B cell (primary cell): Measurements from ENCODE around the gene HSD17B1. TPM values are rescaled to one million over a fixed set of nuclear protein-coding genes. Genes with fewer than 3 reads are reported as not detected.

ENCODE experiments used
- ATAC-seq: fragments of 200-7000 bp; cut with Tn5 transposase; one replicate; pipeline ENCODE4 v1.10.0; 2021; ENCODE audit warnings: low read depth, mild to moderate bottlenecking, moderate number of reproducible peaks, moderate library complexity
- CTCF ChIA-PET: fragments of 350-600 bp; sonication (Branson Sonifier 250); formaldehyde crosslinking; loops from one replicate; lab custom pipeline; 2021; ENCODE audit warnings: antibody characterized with exemption, inconsistent platforms; lab: Charles Lee
- POLR2A ChIA-PET: fragments of 350-600 bp; sonication (Branson Sonifier 250); formaldehyde crosslinking; loops from one replicate; lab custom pipeline; 2021; ENCODE audit warnings: antibody characterized with exemption; lab: Charles Lee
- DNase-seq: peaks from one replicate; pipeline ENCODE4 v3.0.0; 2013
- H2AFZ ChIP-seq: 2 replicates; pipeline ENCODE4 v1.6.1; 2012; ENCODE audit warnings: mild to moderate bottlenecking, low read depth, low read length; ENCODE audit not compliant: insufficient read depth, poor library complexity, severe bottlenecking
- H3K27ac ChIP-seq, 2 donors: 1 replicate in 1 of 2; 2 replicates in 1 of 2; pipeline ENCODE4 v1.5.1; 2012 to 2013; ENCODE audit warnings: low read length in 2 of 2, mild to moderate bottlenecking in 2 of 2, moderate library complexity in 1 of 2
- H3K27me3 ChIP-seq, 4 experiments: fragments of 200-600 bp in 1 of 4; sonication (generic) in 1 of 4; replicated peaks in 1 of 4; 1 replicate in 2 of 4; 2 replicates in 2 of 4; pipeline versions ENCODE4 v1.6.1 to v1.7.0; 2013 to 2016; ENCODE audit warnings: low read length in 3 of 4, mild to moderate bottlenecking in 2 of 4, mixed read lengths in 1 of 4, moderate library complexity in 1 of 4; ENCODE audit not compliant: insufficient read depth in 4 of 4, control insufficient read depth in 3 of 4; ENCODE audit errors: control extremely low read depth in 1 of 4
- H3K36me3 ChIP-seq, 2 experiments: replicated peaks in 1 of 2; 1 replicate in 1 of 2; 2 replicates in 1 of 2; pipeline versions ENCODE4 v1.6.1 to v1.7.1; 2013; ENCODE audit warnings: low read length in 1 of 2; ENCODE audit not compliant: insufficient read depth in 2 of 2, control insufficient read depth in 1 of 2; ENCODE audit errors: control extremely low read depth in 1 of 2, extremely low read depth in 1 of 2
- H3K4me1 ChIP-seq, 2 donors: fragments of 200-600 bp in 1 of 2; sonication (generic) in 1 of 2; 1 replicate in 1 of 2; 2 replicates in 1 of 2; pipeline versions ENCODE4 v1.5.1 to v1.6.1; 2013 to 2017; ENCODE audit warnings: low read length in 2 of 2; ENCODE audit not compliant: control insufficient read depth in 2 of 2, insufficient read depth in 2 of 2
- H3K4me2 ChIP-seq: replicated peaks from 2 replicates; pipeline ENCODE3; 2012; ENCODE audit warnings: mild to moderate bottlenecking, low read depth, low read length; ENCODE audit not compliant: poor library complexity, severe bottlenecking
- H3K4me3 ChIP-seq, 5 experiments: fragments of 200-600 bp in 1 of 5; sonication (generic) in 1 of 5; 1 replicate in 3 of 5; 2 replicates in 2 of 5; pipeline versions ENCODE4 v1.5.1 to v1.7.0; 2011 to 2016; ENCODE audit warnings: low read length in 4 of 5, mild to moderate bottlenecking in 4 of 5, low read depth in 2 of 5, control low read depth in 1 of 5, moderate library complexity in 1 of 5; ENCODE audit not compliant: insufficient read depth in 1 of 5; ENCODE audit errors: control extremely low read depth in 1 of 5, extremely low read depth in 1 of 5
- H3K79me2 ChIP-seq: fragments of 200-600 bp; sonication (generic); one replicate; pipeline ENCODE4 v1.6.0; 2016; ENCODE audit warnings: low read length; ENCODE audit not compliant: control insufficient read depth, insufficient read depth
- H3K9ac ChIP-seq: fragments of 200-600 bp; sonication (generic); 2 replicates; pipeline ENCODE4 v1.6.1; 2017; ENCODE audit warnings: mild to moderate bottlenecking, low read length, moderate library complexity
- H3K9me3 ChIP-seq, 3 donors: one replicate each; pipeline versions ENCODE4 v1.6.1 to v1.7.1; 2013; ENCODE audit warnings: low read length in 2 of 3; ENCODE audit not compliant: control insufficient read depth in 2 of 3, insufficient read depth in 1 of 3; ENCODE audit errors: control extremely low read depth in 1 of 3
- H4K20me1 ChIP-seq: 2 replicates; pipeline ENCODE4 v1.6.0; 2012; ENCODE audit warnings: mild to moderate bottlenecking, low read length; ENCODE audit not compliant: insufficient read depth, control insufficient read depth, poor library complexity, severe bottlenecking
- H3K27ac Mint-ChIP-seq: one replicate; pipeline ENCODE4 v1.8.0; 2021; ENCODE audit warnings: mixed read lengths
- H3K27me3 Mint-ChIP-seq: one replicate; pipeline ENCODE4 v1.8.0; 2021; ENCODE audit warnings: mixed read lengths
- H3K4me1 Mint-ChIP-seq: one replicate; pipeline ENCODE4 v1.8.0; 2021; ENCODE audit warnings: mixed read lengths
- H3K4me3 Mint-ChIP-seq: one replicate; pipeline ENCODE4 v1.8.0; 2021; ENCODE audit warnings: mixed read lengths
- H3K9me3 Mint-ChIP-seq: one replicate; pipeline ENCODE4 v1.8.0; 2022; ENCODE audit warnings: mixed read lengths; ENCODE audit not compliant: insufficient read depth
- CTCF ChIP-seq: fragments of 200-600 bp; IDR thresholded peaks from one replicate; pipeline ENCODE4 v1.8.0; 2022; ENCODE audit warnings: antibody characterized with exemption, mild to moderate bottlenecking
- EZH2 ChIP-seq: IDR thresholded peaks from 2 replicates; pipeline ENCODE4 v1.6.1; 2012; ENCODE audit warnings: borderline replicate concordance, low read depth, mild to moderate bottlenecking, moderate library complexity, low read length; ENCODE audit not compliant: insufficient read depth, poor library complexity, severe bottlenecking
- WGBS: methylation state at CpG from one replicate; pipeline ENCODE4 v1.1.5; 2013; ENCODE audit warnings: missing lambda C conversion rate; ENCODE audit not compliant: insufficient coverage; 5-methylcytosine and 5-hydroxymethylcytosine counted together
- intact Hi-C: fragments of 100-400 bp; cut with micrococcal nuclease; formaldehyde crosslinking; loops from one replicate; pipeline ENCODE4 v1.10.0; 2022
- polyA plus RNA-seq: library from polyadenylated mRNA; depleted of rRNA; stranded (reverse); fragments of >200 nt; gene quantifications from 2 replicates; pipeline ENCODE4 v1.2.3, GENCODE V29; 2012
- total RNA-seq, 2 donors: library from RNA; stranded (reverse); fragments of 120-200 nt in 1 of 2; gene quantifications; 1 replicate in 1 of 2; 2 replicates in 1 of 2; pipeline versions ENCODE4 v1.2.3 to v1.2.4, GENCODE V29; 2013 to 2022

The HSD17B1 gene
- total and polyA plus RNA-seq, 2 donors (not counting 1 experiment from before 2014, with no cell fraction given): 1.3 to 3.3 TPM

GRCh38 chr17:42509409-42509808, 43.3 kb upstream of the HSD17B1 start:
- no peak for DNase-seq

GRCh38 chr17:42509841-42510240, 42.9 kb upstream of the HSD17B1 start:
- Histone ChIP-seq H3K27ac (no peak overlapping the region), H3K9ac (no peak overlapping the region), H3K4me1 (peaks cover 7 to 12% of the 10 kb centered on the region in 2 donors), H2AFZ (no peak overlapping the region), H3K4me2 (no peak overlapping the region), H4K20me1 (no peaks in the 10 kb centered on the region), H3K4me3 (no peak overlapping the region), H3K79me2 (no peaks in the 10 kb centered on the region), H3K36me3 (peaks cover 0 to 61% of the 10 kb centered on the region in 2 experiments), H3K27me3 (no peaks in the 10 kb centered on the region), H3K9me3 (no peaks in the 10 kb centered on the region)
- H3K27ac Mint-ChIP-seq: no peak overlapping the region
- H3K4me1 Mint-ChIP-seq: peaks cover 14% of the 10 kb centered on the region
- intact Hi-C loops: no loop called here
- no peak overlapping the region for H3K4me3 Mint-ChIP-seq
- no peaks in the 10 kb centered on the region for H3K27me3 Mint-ChIP-seq
- no peaks in the 10 kb centered on the region for H3K9me3 Mint-ChIP-seq
- DNase-seq (no peak), ATAC-seq (no peak)
- WGBS: 78% methylated on average over 2 of the region's 2 CpGs
- CTCF ChIA-PET: interaction anchor here (1.1 to 1.5 kb wide), 2 partner anchors 8 to 20 kb away, joined by 3 to 4 read pairs; no protein-coding TSS in a partner anchor
- POLR2A ChIA-PET: no interaction called here
- TF ChIP-seq CTCF (no peak), EZH2 (no peak)

More at GRCh38 chr17:42509409-42509808, 43.3 kb upstream of the HSD17B1 start:
- H3K9ac ChIP-seq: no peak overlapping the region
- Mint-ChIP-seq H3K4me1 (peaks cover 14% of the 10 kb centered on the region), H3K4me3 (no peak overlapping the region), H3K27me3 (no peaks in the 10 kb centered on the region), H3K9me3 (no peaks in the 10 kb centered on the region), H3K27ac (peak overlapping the region; percentile 32)
- no peak overlapping the region for H2AFZ ChIP-seq
- TF ChIP-seq CTCF: no peak
- TF ChIP-seq EZH2: no peak
- no peak for ATAC-seq
- H4K20me1 ChIP-seq: no peaks in the 10 kb centered on the region
- H3K4me3 ChIP-seq: no peak overlapping the region
- H3K27ac ChIP-seq: no peak overlapping the region
- peaks cover 0 to 60% of the 10 kb centered on the region in 2 experiments for H3K36me3 ChIP-seq
- no peak overlapping the region for H3K4me2 ChIP-seq
- no peaks in the 10 kb centered on the region for H3K9me3 ChIP-seq
- H3K27me3 ChIP-seq: no peaks in the 10 kb centered on the region
- H3K4me1 ChIP-seq: peaks cover 7 to 12% of the 10 kb centered on the region in 2 donors
- CTCF ChIA-PET: interaction anchor here (1.1 to 1.5 kb wide), 2 partner anchors 8 to 20 kb away, joined by 3 to 4 read pairs; no protein-coding TSS in a partner anchor
- intact Hi-C loops: no loop called here
- 76% methylated on average over 4 of the region's 5 CpGs for WGBS
- POLR2A ChIA-PET: no interaction called here
- H3K79me2 ChIP-seq: no peaks in the 10 kb centered on the region
